ENCODE measurements around the gene FLT3. TPM values are rescaled to one million over a fixed set of nuclear protein-coding genes. Genes with fewer than 3 reads are reported as not detected.
"Not testable (repeated sequence)": the region's sequence is repeated elsewhere in the genome, so short reads cannot be mapped to it uniquely, and the experiment has no call there.

Gene FLT3
- total and polyA plus RNA-seq, 2 donors from 2014 or later, result 2.9 TPM; not detected in 1

GRCh38 chr13:28089065-28089464, 11.3 kb downstream of the FLT3 start:
- FAIRE-seq, result no peak
- H3K4me1 ChIP-seq (ENCODE audit: control insufficient read depth in 2 of 3, insufficient read depth in 2 of 3, low read depth in 1 of 3, low read length in 3 of 3), result no peaks in the 10 kb centered on the region
- no peaks in the 10 kb centered on the region for H3K27me3 ChIP-seq (ENCODE audit: control insufficient read depth, insufficient read depth, low read length)
- H3K9me3 ChIP-seq (ENCODE audit: control insufficient read depth in 2 of 3, insufficient read depth in 1 of 3, low read length in 3 of 3), result no peaks in the 10 kb centered on the region
- intact Hi-C loops (cut with DNase I), result no loop called here
- no peak for DNase-seq
- no peak overlapping the region for H3K27ac ChIP-seq (ENCODE audit: low read depth in 2 of 2, low read length in 2 of 2)
- no peaks in the 10 kb centered on the region for H3K36me3 ChIP-seq (ENCODE audit: control insufficient read depth in 2 of 3, insufficient read depth in 3 of 3, low read length in 3 of 3)
- H3K4me3 ChIP-seq (ENCODE audit: low read length in 3 of 3), result no peak overlapping the region
- no peak for TF ChIP-seq CTCF (IDR thresholded peaks at IDR 0.05; ENCODE audit: borderline replicate concordance, extremely low read depth, insufficient read depth)
- no peak overlapping the region for H3K9ac ChIP-seq (ENCODE audit: low read length in 3 of 3)

GRCh38 chr13:28077820-28078219, 22.6 kb downstream of the FLT3 start:
- H3K36me3 ChIP-seq (ENCODE audit: control insufficient read depth in 2 of 3, insufficient read depth in 3 of 3, low read length in 3 of 3); H3K27ac ChIP-seq (ENCODE audit: low read depth in 2 of 2, low read length in 2 of 2); FAIRE-seq; intact Hi-C loops (cut with DNase I); H3K9me3 ChIP-seq (ENCODE audit: control insufficient read depth in 2 of 3, insufficient read depth in 1 of 3, low read length in 3 of 3); DNase-seq; H3K9ac ChIP-seq (ENCODE audit: low read length in 3 of 3); H3K4me3 ChIP-seq (ENCODE audit: low read length in 3 of 3); H3K4me1 ChIP-seq (ENCODE audit: control insufficient read depth in 2 of 3, insufficient read depth in 2 of 3, low read depth in 1 of 3, low read length in 3 of 3); H3K27me3 ChIP-seq (ENCODE audit: control insufficient read depth, insufficient read depth, low read length): not testable (repeated sequence)

- H3K4me1 ChIP-seq (ENCODE audit: control insufficient read depth in 2 of 3, insufficient read depth in 2 of 3, low read depth in 1 of 3, low read length in 3 of 3), result no peaks in the 10 kb centered on the region
- H3K27me3 ChIP-seq (ENCODE audit: control insufficient read depth, insufficient read depth, low read length), result no peaks in the 10 kb centered on the region
- DNase-seq (no peak), FAIRE-seq (no peak)
- no peak for TF ChIP-seq CTCF (IDR thresholded peaks at IDR 0.05; ENCODE audit: borderline replicate concordance, extremely low read depth, insufficient read depth)
- no peak overlapping the region for H3K9ac ChIP-seq (ENCODE audit: low read length in 3 of 3)
- H3K9me3 ChIP-seq (ENCODE audit: control insufficient read depth in 2 of 3, insufficient read depth in 1 of 3, low read length in 3 of 3), result no peaks in the 10 kb centered on the region
- H3K4me3 ChIP-seq (ENCODE audit: low read length in 3 of 3), result no peak overlapping the region
- intact Hi-C loops (cut with DNase I), result no loop called here
- no peak overlapping the region for H3K27ac ChIP-seq (ENCODE audit: low read depth in 2 of 2, low read length in 2 of 2)
- H3K36me3 ChIP-seq (ENCODE audit: control insufficient read depth in 2 of 3, insufficient read depth in 3 of 3, low read length in 3 of 3), result no peaks in the 10 kb centered on the region
Measured at GRCh38 chr13:28077231-28077630, 23.1 kb downstream of the FLT3 start.

GRCh38 chr13:28071424-28071823, 29.0 kb downstream of the FLT3 start:
- no peak overlapping the region for H3K9ac ChIP-seq (ENCODE audit: low read length in 3 of 3)
- H3K27me3 ChIP-seq (ENCODE audit: control insufficient read depth, insufficient read depth, low read length), result no peaks in the 10 kb centered on the region
- no peak for TF ChIP-seq CTCF (IDR thresholded peaks at IDR 0.05; ENCODE audit: borderline replicate concordance, extremely low read depth, insufficient read depth)
- no peak overlapping the region for H3K27ac ChIP-seq (ENCODE audit: low read depth in 2 of 2, low read length in 2 of 2)
- intact Hi-C loops (cut with DNase I), result no loop called here
- H3K36me3 ChIP-seq (ENCODE audit: control insufficient read depth in 2 of 3, insufficient read depth in 3 of 3, low read length in 3 of 3), result no peaks in the 10 kb centered on the region
- no peaks in the 10 kb centered on the region for H3K4me1 ChIP-seq (ENCODE audit: control insufficient read depth in 2 of 3, insufficient read depth in 2 of 3, low read depth in 1 of 3, low read length in 3 of 3)
- no peak for DNase-seq
- no peak overlapping the region for H3K4me3 ChIP-seq (ENCODE audit: low read length in 3 of 3)
- no peaks in the 10 kb centered on the region for H3K9me3 ChIP-seq (ENCODE audit: control insufficient read depth in 2 of 3, insufficient read depth in 1 of 3, low read length in 3 of 3)
- FAIRE-seq, result no peak

Measured in kidney (tissue), 14 donors.